Type B pancreatic cell (in vitro differentiated cells): Measurements from ENCODE around the gene XCR1. TPM values are rescaled to one million over a fixed set of nuclear protein-coding genes. Genes with fewer than 3 reads are reported as not detected.

Experiments used
- DNase-seq: peaks from one replicate; pipeline ENCODE4 v3.0.0; 2021; ENCODE audit warnings: mixed read lengths; ENCODE audit not compliant: unreplicated experiment; ENCODE audit errors: extremely low spot score
- H3K27ac Mint-ChIP-seq: 2 replicates; pipeline ENCODE4 v1.8.0; 2021; ENCODE audit warnings: mild to moderate bottlenecking, mixed read lengths
- H3K27me3 Mint-ChIP-seq: 2 replicates; pipeline ENCODE4 v1.8.0; 2021; ENCODE audit warnings: mixed read lengths
- H3K36me3 Mint-ChIP-seq: 2 replicates; pipeline ENCODE4 v1.8.0; 2021; ENCODE audit warnings: mixed read lengths
- H3K4me1 Mint-ChIP-seq: one replicate; pipeline ENCODE4 v1.8.0; 2021; ENCODE audit warnings: mixed read lengths; ENCODE audit not compliant: unreplicated experiment
- H3K4me3 Mint-ChIP-seq: 2 replicates; pipeline ENCODE4 v1.8.0; 2021; ENCODE audit warnings: mild to moderate bottlenecking, mixed read lengths
- H3K9me3 Mint-ChIP-seq: 2 replicates; pipeline ENCODE4 v1.8.0; 2021; ENCODE audit warnings: mixed read lengths
- CTCF ChIP-seq: fragments of 200-600 bp; sonication (generic); conservative IDR thresholded peaks from 2 replicates; pipeline ENCODE4 v1.5.0; 2021; ENCODE audit warnings: antibody characterized with exemption, mild to moderate bottlenecking
- total RNA-seq: library from RNA; stranded (reverse); gene quantifications from 2 replicates; pipeline ENCODE4 v1.2.1, GENCODE V29; 2021; ENCODE audit warnings: low replicate concordance

XCR1 gene
- total RNA-seq, 1 donor from 2014 or later, result 3.6 TPM

GRCh38 chr3:46024131-46024530, 3.2 kb downstream of the XCR1 start:
- H3K36me3 Mint-ChIP-seq, result no peaks in the 10 kb centered on the region

GRCh38 chr3:46022909-46023785, 4.1 kb downstream of the XCR1 start:
- no peak for TF ChIP-seq CTCF
- no peak overlapping the region for H3K27ac Mint-ChIP-seq
- H3K4me3 Mint-ChIP-seq, result no peak overlapping the region
- no peak for DNase-seq
- no peaks in the 10 kb centered on the region for H3K36me3 Mint-ChIP-seq
- H3K27me3 Mint-ChIP-seq, result no peaks in the 10 kb centered on the region
- H3K9me3 Mint-ChIP-seq, result peaks cover 10% of the 10 kb centered on the region
- no peaks in the 10 kb centered on the region for H3K4me1 Mint-ChIP-seq

More at GRCh38 chr3:46024131-46024530, 3.2 kb downstream of the XCR1 start:
- TF ChIP-seq CTCF, result no peak
- no peak overlapping the region for H3K27ac Mint-ChIP-seq
- H3K27me3 Mint-ChIP-seq, result no peaks in the 10 kb centered on the region
- H3K4me3 Mint-ChIP-seq, result no peak overlapping the region
- no peaks in the 10 kb centered on the region for H3K4me1 Mint-ChIP-seq
- peaks cover 10% of the 10 kb centered on the region for H3K9me3 Mint-ChIP-seq
- DNase-seq, result no peak

- Mint-ChIP-seq H3K36me3 (no peaks in the 10 kb centered on the region), H3K9me3 (peaks cover 4% of the 10 kb centered on the region), H3K27ac (no peak overlapping the region), H3K27me3 (no peaks in the 10 kb centered on the region), H3K4me3 (no peak overlapping the region), H3K4me1 (no peaks in the 10 kb centered on the region)
- no peak for DNase-seq
- no peak for TF ChIP-seq CTCF
Measured at GRCh38 chr3:46021516-46021915, 5.8 kb downstream of the XCR1 start.

- H3K27me3 Mint-ChIP-seq, result no peaks in the 10 kb centered on the region
- no peaks in the 10 kb centered on the region for H3K4me1 Mint-ChIP-seq
- no peak overlapping the region for H3K4me3 Mint-ChIP-seq
- H3K9me3 Mint-ChIP-seq, result peaks cover 4% of the 10 kb centered on the region
- H3K36me3 Mint-ChIP-seq, result no peaks in the 10 kb centered on the region
- no peak for DNase-seq
- H3K27ac Mint-ChIP-seq, result no peak overlapping the region
- no peak for TF ChIP-seq CTCF
Measured at GRCh38 chr3:46020766-46021510, 6.3 kb downstream of the XCR1 start.

GRCh38 chr3:46019707-46020106, 7.6 kb downstream of the XCR1 start:
- no peaks in the 10 kb centered on the region for H3K4me1 Mint-ChIP-seq
- H3K9me3 Mint-ChIP-seq, result peaks cover 4% of the 10 kb centered on the region
- TF ChIP-seq CTCF, result no peak
- no peak overlapping the region for H3K27ac Mint-ChIP-seq
- no peaks in the 10 kb centered on the region for H3K27me3 Mint-ChIP-seq
- no peak for DNase-seq
- H3K36me3 Mint-ChIP-seq, result no peaks in the 10 kb centered on the region
- no peak overlapping the region for H3K4me3 Mint-ChIP-seq
